Measurements from ENCODE around the gene GRID2.
"Not testable (repeated sequence)": the region's sequence is repeated elsewhere in the genome, so short reads cannot be mapped to it uniquely, and the experiment has no call there.

Gene GRID2

DNA sequence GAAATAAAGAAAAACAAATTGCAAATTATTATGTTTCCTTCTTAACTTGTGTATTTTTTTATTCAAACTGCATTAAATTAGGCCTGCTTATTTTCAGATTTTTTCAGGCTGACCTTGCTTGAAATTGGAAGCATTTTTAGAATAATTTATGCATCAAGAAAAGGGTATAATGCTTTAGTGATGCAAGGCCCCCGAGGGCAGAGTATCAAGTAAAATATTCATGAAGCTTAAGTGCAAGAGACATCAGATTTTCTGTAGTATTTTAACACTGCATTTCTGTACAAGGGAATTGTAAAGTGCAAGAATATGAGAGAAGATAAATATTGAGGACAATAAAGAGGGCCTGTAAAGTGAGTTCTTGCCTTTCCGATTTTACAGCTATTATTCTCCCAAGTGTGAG lies 1039.0 kb downstream of the GRID2 start:
- H3K27ac ChIP-seq (ENCODE audit: low read length), result no peak overlapping the region
- H3K4me3 ChIP-seq (ENCODE audit: low read length), result no peak overlapping the region
- no peaks in the 10 kb centered on the region for H3K27me3 ChIP-seq (ENCODE audit: control insufficient read depth, insufficient read depth, low read length)
- WGBS (ENCODE audit: insufficient coverage, insufficient read length), result no CpG with 5 or more reads among the region's 2 CpGs
- no peaks in the 10 kb centered on the region for H3K4me1 ChIP-seq (ENCODE audit: control insufficient read depth, insufficient read depth, low read length)
- DNase-seq (ENCODE audit: low read depth, low spot score), result no peak
- no peaks in the 10 kb centered on the region for H3K36me3 ChIP-seq (ENCODE audit: control insufficient read depth, insufficient read depth, low read length)
- no peaks in the 10 kb centered on the region for H3K9me3 ChIP-seq (ENCODE audit: control insufficient read depth, insufficient read depth, low read length)

DNA sequence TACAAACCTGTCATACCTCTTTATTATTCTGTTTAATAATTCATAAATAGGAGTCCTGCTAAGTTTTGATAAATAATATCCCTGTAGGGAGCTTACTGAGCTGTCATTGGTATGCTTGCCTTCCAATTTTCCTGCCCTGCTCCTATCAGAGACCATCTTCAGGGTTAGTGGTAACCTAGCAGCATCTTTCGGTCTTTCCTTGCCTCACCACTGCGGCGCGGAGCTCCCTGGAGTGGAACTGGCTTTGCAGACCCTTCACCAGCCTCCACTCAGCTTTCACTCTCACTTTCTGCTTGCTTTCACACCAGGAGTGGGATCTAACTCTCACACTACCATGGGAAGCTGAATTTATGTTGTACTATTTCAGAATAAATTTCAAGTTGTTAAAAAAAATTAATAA lies 1043.1 kb downstream of the GRID2 start:
- no CpG with 5 or more reads among the region's 4 CpGs for WGBS (ENCODE audit: insufficient coverage, insufficient read length)
- no peak for DNase-seq (ENCODE audit: low read depth, low spot score)
- Histone ChIP-seq H3K9me3 (ENCODE audit: control insufficient read depth, insufficient read depth, low read length) (no peaks in the 10 kb centered on the region), H3K27me3 (ENCODE audit: control insufficient read depth, insufficient read depth, low read length) (no peaks in the 10 kb centered on the region), H3K27ac (ENCODE audit: low read length) (no peak overlapping the region), H3K36me3 (ENCODE audit: control insufficient read depth, insufficient read depth, low read length) (no peaks in the 10 kb centered on the region), H3K4me3 (ENCODE audit: low read length) (no peak overlapping the region), H3K4me1 (ENCODE audit: control insufficient read depth, insufficient read depth, low read length) (no peaks in the 10 kb centered on the region)

DNA sequence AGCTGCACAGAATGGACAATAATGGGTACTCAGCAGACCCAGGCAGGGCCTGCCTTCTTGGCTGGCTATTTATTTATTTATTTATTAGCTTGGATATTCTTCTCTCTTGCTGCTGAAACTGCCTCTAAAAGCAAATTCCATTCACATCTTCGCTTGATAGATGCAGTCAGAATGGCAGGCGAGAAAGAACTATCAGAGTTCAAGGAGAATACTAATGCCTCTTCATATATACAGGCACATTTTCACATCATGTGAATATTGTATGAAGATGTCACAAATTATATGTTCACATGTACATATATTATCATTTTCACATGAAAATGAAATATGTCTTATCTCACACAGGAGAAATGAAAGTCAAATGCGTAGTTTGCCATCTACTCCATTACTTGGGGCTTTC lies 1045.1 kb downstream of the GRID2 start:
- no peak for DNase-seq (ENCODE audit: low read depth, low spot score)
- no peaks in the 10 kb centered on the region for H3K4me1 ChIP-seq (ENCODE audit: control insufficient read depth, insufficient read depth, low read length)
- no peaks in the 10 kb centered on the region for H3K9me3 ChIP-seq (ENCODE audit: control insufficient read depth, insufficient read depth, low read length)
- H3K36me3 ChIP-seq (ENCODE audit: control insufficient read depth, insufficient read depth, low read length), result no peaks in the 10 kb centered on the region
- H3K4me3 ChIP-seq (ENCODE audit: low read length), result no peak overlapping the region
- H3K27me3 ChIP-seq (ENCODE audit: control insufficient read depth, insufficient read depth, low read length), result no peaks in the 10 kb centered on the region
- no peak overlapping the region for H3K27ac ChIP-seq (ENCODE audit: low read length)
- no CpG with 5 or more reads among the region's 3 CpGs for WGBS (ENCODE audit: insufficient coverage, insufficient read length)

DNA sequence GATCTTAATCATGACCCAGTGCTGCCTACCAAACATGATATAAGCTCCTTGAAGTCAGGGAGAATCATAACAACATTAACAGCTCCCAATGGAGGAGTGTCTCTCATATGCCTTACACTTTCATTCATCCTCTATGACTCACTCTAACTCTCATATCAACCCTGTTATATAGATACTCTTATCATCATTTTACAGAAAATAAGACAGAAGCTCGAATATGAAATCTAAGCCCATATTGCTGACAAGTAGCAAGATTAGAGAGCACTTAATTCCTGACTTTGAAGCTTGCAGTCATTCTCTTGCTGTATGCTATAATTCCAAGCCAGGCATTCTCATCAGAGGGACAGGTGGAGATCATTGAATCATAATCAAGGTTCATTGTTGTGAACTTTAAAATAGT lies 1048.1 kb downstream of the GRID2 start:
- no peak overlapping the region for H3K27ac ChIP-seq (ENCODE audit: low read length)
- no peaks in the 10 kb centered on the region for H3K9me3 ChIP-seq (ENCODE audit: control insufficient read depth, insufficient read depth, low read length)
- no peak for DNase-seq (ENCODE audit: low read depth, low spot score)
- H3K4me1 ChIP-seq (ENCODE audit: control insufficient read depth, insufficient read depth, low read length), result no peaks in the 10 kb centered on the region
- no peak overlapping the region for H3K4me3 ChIP-seq (ENCODE audit: low read length)
- H3K27me3 ChIP-seq (ENCODE audit: control insufficient read depth, insufficient read depth, low read length), result no peaks in the 10 kb centered on the region
- no peaks in the 10 kb centered on the region for H3K36me3 ChIP-seq (ENCODE audit: control insufficient read depth, insufficient read depth, low read length)
- WGBS (ENCODE audit: insufficient coverage, insufficient read length), result no CpG with 5 or more reads among the region's 1 CpG

DNA sequence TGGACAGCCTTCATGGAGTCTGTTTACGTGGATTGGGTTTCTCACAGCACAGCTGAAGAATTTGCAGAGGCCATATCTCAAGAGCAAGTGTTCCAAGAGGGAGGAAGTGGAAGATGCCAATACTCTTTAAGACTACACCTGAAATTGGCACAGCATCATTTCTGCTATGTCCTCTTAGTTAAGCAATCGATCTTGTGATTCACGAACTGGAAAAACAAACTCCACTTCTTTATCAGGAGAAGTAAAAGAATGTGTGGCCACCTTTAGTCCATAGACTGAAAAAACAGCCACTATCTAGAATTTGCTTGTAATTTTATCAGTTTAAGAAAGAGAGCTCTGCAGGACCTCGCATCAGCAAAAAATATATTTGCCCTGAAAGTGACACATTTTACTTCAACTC lies 1051.6 kb downstream of the GRID2 start:
- Histone ChIP-seq H3K4me3 (ENCODE audit: low read length) (no peak overlapping the region), H3K27ac (ENCODE audit: low read length) (no peak overlapping the region), H3K9me3 (ENCODE audit: control insufficient read depth, insufficient read depth, low read length) (no peaks in the 10 kb centered on the region), H3K36me3 (ENCODE audit: control insufficient read depth, insufficient read depth, low read length) (no peaks in the 10 kb centered on the region), H3K4me1 (ENCODE audit: control insufficient read depth, insufficient read depth, low read length) (no peaks in the 10 kb centered on the region), H3K27me3 (ENCODE audit: control insufficient read depth, insufficient read depth, low read length) (no peaks in the 10 kb centered on the region)
- no peak for DNase-seq (ENCODE audit: low read depth, low spot score)
- WGBS (ENCODE audit: insufficient coverage, insufficient read length), result no CpG with 5 or more reads among the region's 4 CpGs

DNA sequence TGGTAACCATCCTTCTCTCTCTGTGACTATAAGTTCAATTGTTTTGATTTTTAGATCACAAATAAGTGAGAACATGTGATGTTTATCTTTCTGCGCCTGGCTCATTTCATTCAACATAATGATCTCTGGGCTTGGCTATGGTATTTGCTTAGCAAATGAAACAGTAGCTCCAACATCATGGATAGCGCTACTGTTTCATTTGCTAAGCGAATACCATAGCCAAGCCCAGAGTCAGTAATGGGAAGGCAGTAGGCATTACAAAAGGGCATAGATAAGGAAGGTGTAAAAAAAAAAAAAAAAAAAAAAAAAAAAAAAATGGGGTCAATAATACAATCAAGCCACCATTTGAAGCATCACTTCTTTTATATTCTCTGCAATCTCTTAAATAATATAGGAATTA lies 1055.8 kb downstream of the GRID2 start:
- H3K9me3 ChIP-seq (ENCODE audit: control insufficient read depth, insufficient read depth, low read length), result no peaks in the 10 kb centered on the region
- no peaks in the 10 kb centered on the region for H3K36me3 ChIP-seq (ENCODE audit: control insufficient read depth, insufficient read depth, low read length)
- H3K4me3 ChIP-seq (ENCODE audit: low read length), result no peak overlapping the region
- no peaks in the 10 kb centered on the region for H3K4me1 ChIP-seq (ENCODE audit: control insufficient read depth, insufficient read depth, low read length)
- WGBS (ENCODE audit: insufficient coverage, insufficient read length), result no CpG with 5 or more reads among the region's 3 CpGs
- no peak for DNase-seq (ENCODE audit: low read depth, low spot score)
- H3K27me3 ChIP-seq (ENCODE audit: control insufficient read depth, insufficient read depth, low read length), result no peaks in the 10 kb centered on the region
- H3K27ac ChIP-seq (ENCODE audit: low read length), result no peak overlapping the region

DNA sequence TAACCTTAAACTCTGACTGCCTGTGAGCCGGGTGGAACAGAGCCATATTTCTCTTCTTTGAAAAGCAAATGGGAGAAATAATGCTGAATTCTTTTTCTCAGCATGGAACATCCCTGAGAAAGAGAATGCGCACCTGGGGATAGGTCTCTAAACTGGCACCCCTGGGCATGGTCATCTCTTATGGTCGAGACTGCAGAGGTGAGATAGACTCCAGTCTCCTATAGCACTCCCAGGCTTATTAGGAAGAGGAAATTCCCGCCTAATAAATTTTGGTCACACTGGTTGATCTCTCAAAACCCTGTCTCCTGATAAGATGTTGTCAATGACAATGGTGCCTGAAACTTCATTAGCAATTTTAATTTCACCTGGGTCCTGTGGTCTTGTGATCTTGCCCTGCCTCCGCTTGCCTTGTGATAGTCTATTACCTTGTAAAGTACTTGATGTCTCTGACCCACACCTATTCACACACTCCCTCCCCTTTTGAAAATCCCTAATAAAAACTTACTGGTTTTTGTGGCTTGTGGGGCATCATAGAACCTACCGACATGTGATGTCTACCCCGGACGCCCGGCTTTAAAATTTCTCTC lies 1062.5 kb downstream of the GRID2 start:
- not testable (repeated sequence) for H3K9me3 ChIP-seq (ENCODE audit: control insufficient read depth, insufficient read depth, low read length); DNase-seq (ENCODE audit: low read depth, low spot score); H3K4me3 ChIP-seq (ENCODE audit: low read length); H3K36me3 ChIP-seq (ENCODE audit: control insufficient read depth, insufficient read depth, low read length); H3K27ac ChIP-seq (ENCODE audit: low read length); H3K4me1 ChIP-seq (ENCODE audit: control insufficient read depth, insufficient read depth, low read length); H3K27me3 ChIP-seq (ENCODE audit: control insufficient read depth, insufficient read depth, low read length)
- no CpG with 5 or more reads among the region's 9 CpGs for WGBS (ENCODE audit: insufficient coverage, insufficient read length)

DNA sequence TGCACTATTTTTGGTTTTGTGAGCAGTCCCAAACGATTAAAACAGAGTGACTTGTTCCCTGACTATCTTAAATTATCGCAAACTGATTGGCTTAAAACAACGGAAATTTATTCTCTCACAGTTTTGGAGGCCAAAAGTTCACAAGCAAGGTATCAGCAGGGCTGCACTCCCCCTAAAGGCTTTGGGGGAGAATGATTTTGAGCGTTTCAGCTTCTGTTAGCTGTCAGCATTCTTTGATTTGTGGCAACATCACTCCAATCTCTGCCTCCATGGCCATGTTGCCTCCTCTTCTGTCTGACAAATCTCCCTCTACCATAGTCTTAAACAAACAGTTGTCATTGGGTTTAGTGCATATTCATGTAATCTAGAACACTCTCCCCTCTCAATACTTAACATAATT lies 1065.2 kb downstream of the GRID2 start:
- no peak for DNase-seq (ENCODE audit: low read depth, low spot score)
- no peaks in the 10 kb centered on the region for H3K9me3 ChIP-seq (ENCODE audit: control insufficient read depth, insufficient read depth, low read length)
- no peak overlapping the region for H3K27ac ChIP-seq (ENCODE audit: low read length)
- H3K4me3 ChIP-seq (ENCODE audit: low read length), result no peak overlapping the region
- H3K27me3 ChIP-seq (ENCODE audit: control insufficient read depth, insufficient read depth, low read length), result no peaks in the 10 kb centered on the region
- H3K4me1 ChIP-seq (ENCODE audit: control insufficient read depth, insufficient read depth, low read length), result no peaks in the 10 kb centered on the region
- WGBS (ENCODE audit: insufficient coverage, insufficient read length), result no CpG with 5 or more reads among the region's 4 CpGs
- no peaks in the 10 kb centered on the region for H3K36me3 ChIP-seq (ENCODE audit: control insufficient read depth, insufficient read depth, low read length)

DNA sequence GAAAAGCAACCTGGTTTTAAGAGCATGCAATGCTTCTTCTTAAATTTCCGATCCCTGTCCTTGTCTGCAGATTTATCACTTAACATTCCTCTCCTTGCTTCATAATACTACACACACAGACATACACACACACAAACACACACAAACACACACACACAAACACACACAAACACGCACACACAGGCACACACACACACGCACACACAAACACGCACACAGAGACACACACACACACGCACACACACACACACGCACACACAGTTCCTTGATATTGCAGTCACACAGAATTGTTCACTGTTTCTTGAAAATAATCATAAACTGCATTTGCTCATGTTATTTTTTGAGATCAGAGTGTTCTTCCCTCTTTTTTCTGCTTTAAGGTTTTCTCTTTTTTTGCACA lies 1066.5 kb downstream of the GRID2 start:
- no peaks in the 10 kb centered on the region for H3K9me3 ChIP-seq (ENCODE audit: control insufficient read depth, insufficient read depth, low read length)
- H3K27me3 ChIP-seq (ENCODE audit: control insufficient read depth, insufficient read depth, low read length), result no peaks in the 10 kb centered on the region
- WGBS (ENCODE audit: insufficient coverage, insufficient read length), result 100% methylated on average over 3 of the region's 6 CpGs
- H3K27ac ChIP-seq (ENCODE audit: low read length), result no peak overlapping the region
- H3K36me3 ChIP-seq (ENCODE audit: control insufficient read depth, insufficient read depth, low read length), result no peaks in the 10 kb centered on the region
- no peaks in the 10 kb centered on the region for H3K4me1 ChIP-seq (ENCODE audit: control insufficient read depth, insufficient read depth, low read length)
- H3K4me3 ChIP-seq (ENCODE audit: low read length), result no peak overlapping the region
- no peak for DNase-seq (ENCODE audit: low read depth, low spot score)

DNA sequence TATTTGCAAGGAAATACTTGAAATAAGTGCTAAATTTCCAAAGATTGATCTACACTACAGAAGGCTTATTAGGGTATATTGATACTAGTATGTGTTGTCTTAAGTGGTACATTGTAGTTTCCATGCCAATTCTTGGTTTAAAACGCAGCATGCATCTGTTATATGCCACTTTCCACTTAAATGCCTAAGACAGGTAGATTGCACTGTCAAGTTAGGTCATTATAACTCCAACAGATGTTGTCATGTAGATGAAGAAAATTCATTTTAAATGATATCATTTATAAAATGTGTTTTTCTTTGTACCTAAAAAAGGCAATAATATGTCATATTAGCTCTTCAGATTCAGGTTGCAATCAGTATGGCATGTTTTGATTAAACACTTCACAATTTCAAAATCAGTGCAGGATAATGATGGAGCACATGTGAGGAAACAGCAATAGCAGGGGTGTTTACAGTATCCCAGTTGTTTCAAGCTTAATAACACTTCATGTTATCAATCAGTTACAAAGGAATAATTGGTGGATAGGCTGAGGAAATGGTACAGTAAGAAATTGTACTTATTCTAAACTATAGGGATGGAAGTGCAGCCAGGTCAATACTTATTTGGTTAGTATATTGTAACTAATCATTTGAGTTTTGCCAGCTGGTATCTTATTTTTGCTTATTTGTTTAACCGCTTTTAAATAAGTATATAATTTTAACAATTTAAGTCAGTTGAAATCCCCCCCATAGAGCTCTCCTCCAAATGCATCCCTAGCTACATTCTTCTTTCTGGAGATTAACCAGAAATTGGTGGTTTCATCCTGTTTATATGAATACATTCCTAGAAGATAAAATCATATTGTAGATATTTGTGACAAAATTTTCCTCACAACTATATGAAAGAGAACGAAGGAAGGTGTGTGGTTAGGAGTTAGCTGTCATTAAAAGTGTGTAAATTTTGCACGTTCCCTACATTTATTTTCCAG lies 1070.4 kb downstream of the GRID2 start:
- no CpG with 5 or more reads among the region's 4 CpGs for WGBS (ENCODE audit: insufficient coverage, insufficient read length)
- no peaks in the 10 kb centered on the region for H3K36me3 ChIP-seq (ENCODE audit: control insufficient read depth, insufficient read depth, low read length)
- no peak overlapping the region for H3K27ac ChIP-seq (ENCODE audit: low read length)
- no peak overlapping the region for H3K4me3 ChIP-seq (ENCODE audit: low read length)
- no peaks in the 10 kb centered on the region for H3K9me3 ChIP-seq (ENCODE audit: control insufficient read depth, insufficient read depth, low read length)
- H3K4me1 ChIP-seq (ENCODE audit: control insufficient read depth, insufficient read depth, low read length), result no peaks in the 10 kb centered on the region
- no peaks in the 10 kb centered on the region for H3K27me3 ChIP-seq (ENCODE audit: control insufficient read depth, insufficient read depth, low read length)
- no peak for DNase-seq (ENCODE audit: low read depth, low spot score)

DNA sequence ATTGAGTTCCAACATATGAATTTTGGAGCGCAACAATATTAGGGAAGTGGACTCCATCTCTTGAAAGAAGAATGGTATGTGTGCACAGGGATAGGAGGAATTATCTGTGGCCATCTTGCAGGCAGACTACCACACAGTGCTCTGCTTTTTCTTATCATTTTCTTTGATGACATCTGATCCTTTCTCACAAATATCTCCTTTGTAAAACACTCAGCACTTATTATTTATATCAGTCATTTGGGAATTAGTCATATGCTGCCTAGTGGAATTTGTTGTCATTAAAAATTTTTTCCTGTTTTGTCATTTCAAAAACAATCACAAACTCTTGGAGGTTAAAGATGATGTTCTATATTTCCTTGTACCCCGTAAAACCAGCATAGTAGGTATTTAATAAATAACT lies 1080.5 kb downstream of the GRID2 start:
- DNase-seq (ENCODE audit: low read depth, low spot score), result no peak
- Histone ChIP-seq H3K9me3 (ENCODE audit: control insufficient read depth, insufficient read depth, low read length) (no peaks in the 10 kb centered on the region), H3K27ac (ENCODE audit: low read length) (no peak overlapping the region), H3K4me1 (ENCODE audit: control insufficient read depth, insufficient read depth, low read length) (no peaks in the 10 kb centered on the region), H3K4me3 (ENCODE audit: low read length) (no peak overlapping the region), H3K27me3 (ENCODE audit: control insufficient read depth, insufficient read depth, low read length) (no peaks in the 10 kb centered on the region), H3K36me3 (ENCODE audit: control insufficient read depth, insufficient read depth, low read length) (no peaks in the 10 kb centered on the region)
- WGBS (ENCODE audit: insufficient coverage, insufficient read length), result no CpG with 5 or more reads among the region's 2 CpGs
